Activated CD4-positive, alpha-beta T cell treated with anti-CD3 and anti-CD28 coated beads, Interleukin-2, amount 50 U/mL, for 16 hours (primary cell): Measurements from ENCODE around the gene CHST11.

ENCODE experiments used
- DNase-seq: peaks from one replicate; pipeline ENCODE4 v3.0.0-alpha.2; 2020

CHST11 gene

DNA sequence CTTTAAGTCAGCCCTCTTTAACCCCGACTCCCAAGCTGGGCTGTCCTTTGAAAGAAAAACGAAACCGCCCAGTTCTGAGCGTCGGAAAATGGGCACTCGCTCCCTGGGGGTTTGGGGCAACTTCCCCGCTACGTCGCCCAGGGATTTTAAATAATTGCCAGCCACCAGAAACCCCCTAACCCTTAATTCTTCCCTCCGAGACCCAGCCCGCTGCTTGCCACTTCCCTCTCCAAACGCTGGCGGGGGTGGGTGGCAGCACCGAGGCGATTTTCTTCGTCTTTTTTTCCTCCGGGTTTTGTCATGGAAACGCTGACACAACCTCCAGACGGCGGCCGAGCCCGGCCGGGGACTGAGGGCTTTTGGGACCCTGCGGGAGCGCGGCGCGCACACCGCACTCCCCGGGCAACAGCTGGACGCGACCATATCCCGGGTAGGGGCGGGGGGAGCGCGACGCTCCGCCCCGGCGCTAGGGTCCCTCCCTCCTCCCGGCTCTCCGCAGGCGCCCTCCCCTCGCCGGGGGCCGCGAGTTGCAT, at the start of gene CHST11:
TSS of gene CHST11 (plus strand) at position 532 of the 533 bp plus-strand sequence.
- DNase-seq: peak; percentile 86

DNA sequence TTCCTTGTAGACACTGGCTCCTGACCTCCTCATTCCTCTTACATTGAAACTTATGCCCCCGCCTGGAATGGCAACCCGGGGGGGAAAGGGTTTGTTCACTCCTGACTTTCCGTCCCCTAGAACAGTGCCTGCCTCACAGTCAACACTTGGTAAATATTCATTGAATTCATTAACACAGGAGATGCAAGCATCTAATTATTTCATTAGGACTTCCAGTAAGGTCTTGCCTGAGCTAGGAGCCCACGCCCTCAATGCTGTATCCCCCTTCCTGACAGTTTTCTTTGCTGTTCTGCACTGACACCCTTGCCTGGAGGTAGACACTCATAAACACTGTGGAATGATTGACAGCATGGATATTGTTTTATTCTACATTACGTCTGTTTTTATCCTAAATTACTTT, 49.3 kb upstream of the CHST11 start:
- no peak for DNase-seq

DNA sequence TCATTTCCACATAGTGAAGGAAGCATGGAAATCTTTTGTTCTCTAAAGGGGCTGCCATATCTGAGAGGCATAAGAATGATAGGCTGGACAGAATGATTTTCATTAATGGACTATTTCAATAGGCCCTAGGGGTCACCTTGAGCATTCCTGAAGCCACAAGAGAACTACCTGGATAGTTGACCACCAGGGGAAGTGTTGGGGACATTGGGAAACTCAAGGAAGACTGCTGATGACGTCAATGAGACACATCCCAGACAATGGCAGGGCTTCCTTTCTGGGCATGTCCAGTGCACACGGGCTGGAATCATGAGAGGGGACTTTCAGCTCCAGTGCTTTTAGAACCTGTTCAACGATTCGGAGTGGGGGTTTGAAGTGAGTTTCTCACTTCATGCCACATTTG, 48.8 kb upstream of the CHST11 start:
- no peak for DNase-seq

DNA sequence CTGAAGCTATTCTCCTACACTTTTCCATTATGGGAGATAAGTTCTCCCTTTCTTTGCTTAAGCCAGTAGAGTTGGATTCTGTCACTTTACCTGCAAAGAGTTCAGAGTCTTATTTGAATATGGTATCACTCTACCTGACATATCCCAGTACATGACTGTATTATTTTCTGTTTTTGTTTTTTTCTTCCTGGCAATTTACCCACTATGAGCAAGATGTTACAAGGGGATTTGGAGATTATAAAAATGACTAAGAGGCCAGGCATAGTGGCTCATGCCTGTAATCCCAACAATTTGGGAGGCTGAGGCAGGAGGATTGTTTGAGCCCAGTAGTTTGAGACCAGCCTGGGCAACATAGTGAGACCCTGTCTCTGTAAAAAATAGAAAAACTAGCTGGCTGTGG, 46.4 kb upstream of the CHST11 start:
- DNase-seq: no peak

DNA sequence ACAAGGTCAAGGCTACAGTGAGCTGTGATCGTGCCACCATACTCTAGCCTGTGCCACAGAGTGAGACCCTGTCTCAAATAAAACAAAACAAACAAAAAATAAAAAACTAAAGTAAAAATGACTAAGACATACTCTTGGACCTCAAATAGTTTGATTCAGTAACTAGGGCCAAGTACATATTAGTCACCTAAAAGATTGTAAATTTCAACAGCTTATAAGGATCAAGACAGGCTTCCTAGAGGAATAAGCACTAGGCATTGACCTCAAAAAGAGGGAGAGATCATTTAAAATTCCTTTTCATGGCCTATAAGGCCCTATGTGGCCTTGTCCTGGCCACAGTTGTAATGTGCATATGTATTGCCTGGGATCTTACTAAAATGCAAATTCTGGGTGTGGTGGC, 46.0 kb upstream of the CHST11 start:
- no peak for DNase-seq

DNA sequence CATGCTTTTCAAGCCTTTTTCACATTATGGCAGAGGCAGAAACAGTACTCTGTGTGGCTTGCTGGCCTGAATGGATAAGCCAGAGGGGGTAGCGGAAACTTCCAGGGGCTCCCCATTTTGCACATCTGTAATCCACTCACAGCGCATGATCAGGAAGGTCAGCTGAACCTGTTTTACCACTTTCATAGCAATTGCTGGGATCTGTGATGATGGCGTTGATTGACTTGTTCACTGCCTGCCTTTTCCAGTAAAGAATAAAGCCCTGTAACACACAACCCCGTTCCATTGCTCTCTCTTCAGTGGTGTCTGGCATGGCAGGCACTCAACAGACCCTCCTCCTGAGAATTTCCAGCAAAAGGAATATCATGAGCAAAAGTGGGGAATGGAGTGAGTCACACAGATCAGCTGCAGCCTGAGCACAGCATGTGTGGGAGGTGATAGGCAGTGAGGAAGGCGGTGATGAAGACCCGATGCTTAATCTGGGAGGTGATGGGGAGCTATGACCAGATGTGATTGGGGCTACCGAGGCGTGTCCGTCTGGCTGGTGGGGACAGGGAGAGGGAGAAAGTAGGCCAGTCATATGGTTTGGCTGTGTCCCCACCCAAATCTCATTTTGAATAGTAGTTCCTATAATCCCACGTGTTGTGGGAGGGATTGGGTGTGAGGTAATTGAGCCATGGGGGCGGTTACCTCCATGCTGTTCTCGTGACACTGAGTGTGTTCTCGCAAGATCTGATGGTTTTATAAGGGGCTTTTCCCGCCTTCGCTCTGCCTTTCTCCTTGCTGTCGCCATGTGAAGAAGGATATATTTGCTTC, 44.7 kb upstream of the CHST11 start:
- DNase-seq: no peak

DNA sequence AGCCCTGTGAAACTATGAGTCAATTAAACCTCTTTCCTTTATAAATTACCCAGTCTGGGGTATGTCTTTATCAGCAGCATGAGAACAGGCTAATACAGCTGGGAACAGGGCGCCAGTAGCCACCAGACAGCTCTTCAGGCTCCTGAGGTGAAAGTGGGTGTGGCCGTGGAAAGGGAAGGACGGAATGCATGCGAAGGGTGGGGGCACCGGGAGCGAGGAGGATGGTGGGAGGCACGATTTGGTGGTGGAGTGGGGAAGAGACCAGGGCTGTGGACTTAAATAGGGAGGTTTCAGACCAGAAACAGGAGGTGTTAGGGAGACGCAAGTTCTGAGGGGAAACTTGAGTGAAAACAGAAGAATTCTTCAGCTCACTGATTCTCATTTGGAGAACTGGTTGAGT, 44.1 kb upstream of the CHST11 start:
- no peak for DNase-seq

DNA sequence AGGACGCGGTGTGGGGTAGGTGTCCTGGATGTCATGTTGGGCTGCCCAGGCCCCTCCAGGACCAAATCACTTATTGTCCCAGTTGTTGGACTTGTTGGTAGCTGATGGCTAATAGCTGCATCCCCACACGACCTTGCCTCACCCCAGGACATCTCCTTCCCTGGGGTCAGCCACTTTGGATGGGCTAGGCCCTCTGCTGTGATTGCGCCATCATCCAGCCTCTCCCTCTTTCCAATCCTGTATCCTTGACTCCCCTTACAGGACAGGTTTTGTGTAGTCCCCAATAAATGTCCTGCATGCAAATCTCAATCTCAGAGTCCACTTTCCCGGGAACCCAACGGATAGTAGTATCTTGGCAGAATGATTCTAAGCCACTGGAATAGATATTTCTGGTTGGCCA, 43.4 kb upstream of the CHST11 start:
- DNase-seq: no peak

DNA sequence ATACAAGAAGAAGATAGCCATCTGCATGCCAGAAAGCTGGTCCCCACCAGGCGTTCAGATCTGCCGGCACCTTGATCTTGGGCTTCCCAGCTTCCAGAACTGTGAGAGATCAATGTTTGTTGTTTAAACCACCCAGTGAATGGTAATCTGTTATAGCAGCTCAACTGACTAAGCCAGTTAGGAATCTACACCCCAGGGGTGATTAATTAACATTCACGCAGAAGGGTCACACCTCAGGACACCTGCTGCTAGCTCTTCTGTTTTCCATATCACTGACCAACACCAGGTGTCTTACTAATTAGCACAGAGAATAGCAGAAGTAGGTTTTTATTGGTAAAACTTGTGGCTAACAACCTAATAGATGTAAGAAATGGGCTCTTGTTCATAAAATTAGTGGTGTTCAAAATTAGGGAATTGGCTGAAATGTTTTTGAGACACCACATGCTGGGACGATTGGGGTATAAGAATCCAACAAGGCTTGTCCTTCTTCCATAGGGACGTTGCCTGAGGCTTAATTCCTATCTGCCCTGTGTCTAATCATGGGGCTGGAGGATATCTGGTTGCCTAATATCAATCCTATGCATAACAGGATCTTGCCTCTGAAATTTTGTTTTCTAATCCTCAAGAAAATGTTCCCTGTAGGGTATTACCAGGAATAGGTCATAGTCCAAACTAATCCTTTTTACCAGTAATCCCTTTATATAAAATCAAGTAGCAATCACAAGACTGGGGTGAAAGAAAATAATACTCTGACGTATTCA, 42.0 kb upstream of the CHST11 start:
- DNase-seq: no peak

DNA sequence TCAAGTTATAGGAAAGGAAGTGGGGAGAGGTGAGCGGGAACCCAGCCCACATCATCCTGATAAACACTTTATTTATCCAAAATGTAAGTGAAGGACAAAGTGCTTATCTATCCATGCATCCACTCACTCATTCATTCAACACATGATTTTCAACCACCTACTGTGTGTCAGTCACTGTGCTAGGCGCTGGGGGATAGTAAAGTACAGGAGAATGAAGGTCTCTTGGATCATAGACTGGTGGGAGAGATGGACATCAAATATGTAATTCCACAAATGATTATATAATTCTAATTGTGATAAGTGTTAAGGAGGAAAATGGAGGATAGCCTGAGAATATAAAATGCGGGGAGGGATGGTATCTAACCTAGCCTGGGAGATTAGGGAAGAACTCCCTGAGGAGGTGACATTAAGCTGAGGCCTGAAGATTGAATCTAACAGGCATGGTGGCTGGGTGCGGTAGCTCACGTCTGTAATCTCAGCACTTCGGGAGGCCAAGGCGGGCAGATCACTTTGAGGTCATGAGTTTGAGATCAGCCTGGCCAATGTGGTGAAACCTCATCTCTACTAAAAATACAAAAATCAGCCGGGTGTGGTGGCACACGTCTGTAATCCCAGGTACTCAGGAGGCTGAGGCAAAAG, 41.3 kb upstream of the CHST11 start:
- DNase-seq: no peak

DNA sequence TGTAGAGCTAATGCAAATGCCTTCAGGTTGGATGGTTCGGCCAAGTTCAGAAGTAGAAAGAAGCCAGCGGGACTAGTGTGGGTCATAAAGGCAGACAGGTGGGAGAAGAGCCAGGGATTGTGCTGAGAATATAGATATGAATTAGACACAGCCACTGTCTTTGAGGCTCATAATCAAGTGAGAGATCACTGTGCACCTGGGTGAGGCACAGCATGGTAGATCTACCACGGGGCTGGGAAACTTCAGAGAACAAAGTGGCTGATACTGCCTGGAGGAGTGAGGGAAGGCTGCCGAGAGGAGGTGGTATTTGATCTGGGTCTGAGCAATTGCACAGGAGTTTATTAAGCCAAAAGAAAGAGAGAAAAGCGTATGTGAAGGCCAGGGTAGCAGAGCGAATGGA, 40.6 kb upstream of the CHST11 start:
- no peak for DNase-seq

DNA sequence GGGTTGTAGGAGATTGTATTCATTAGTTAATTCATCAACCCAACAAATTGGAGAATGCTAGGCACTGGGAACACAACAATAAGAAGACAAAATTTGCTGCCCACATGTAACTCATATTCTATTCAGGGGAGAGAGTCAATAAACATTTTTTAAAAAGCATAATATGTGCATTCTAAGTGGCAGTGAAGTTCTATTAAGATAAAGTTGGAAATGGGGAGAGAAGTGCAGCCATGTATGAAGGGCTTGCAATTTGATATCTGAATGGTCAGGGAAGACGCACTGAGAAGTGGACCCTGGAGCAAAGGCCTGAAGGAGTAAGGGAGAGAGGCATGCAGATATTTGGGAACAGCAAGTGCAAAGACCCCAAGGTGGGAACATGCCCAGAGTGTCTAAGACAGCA, 40.2 kb upstream of the CHST11 start:
- DNase-seq: no peak

DNA sequence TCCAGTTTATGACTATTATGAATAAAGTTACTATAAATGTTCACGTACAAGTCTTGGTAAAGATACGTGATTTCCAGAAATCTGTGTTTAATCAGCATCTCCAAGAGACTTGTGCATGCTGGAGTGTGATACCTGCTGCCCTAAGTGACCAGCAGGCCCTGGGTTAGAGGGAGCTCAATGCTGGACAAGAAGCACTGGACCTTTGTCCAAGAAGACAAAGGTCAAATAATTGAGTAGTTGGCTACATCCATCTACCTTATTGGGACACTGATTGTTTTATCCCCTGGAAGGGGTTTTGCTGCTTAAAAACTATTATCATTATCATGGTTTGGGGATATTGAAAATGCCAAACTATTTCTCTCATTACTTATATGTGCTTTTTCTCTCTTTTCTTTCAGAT, 37.0 kb upstream of the CHST11 start:
- no peak for DNase-seq

DNA sequence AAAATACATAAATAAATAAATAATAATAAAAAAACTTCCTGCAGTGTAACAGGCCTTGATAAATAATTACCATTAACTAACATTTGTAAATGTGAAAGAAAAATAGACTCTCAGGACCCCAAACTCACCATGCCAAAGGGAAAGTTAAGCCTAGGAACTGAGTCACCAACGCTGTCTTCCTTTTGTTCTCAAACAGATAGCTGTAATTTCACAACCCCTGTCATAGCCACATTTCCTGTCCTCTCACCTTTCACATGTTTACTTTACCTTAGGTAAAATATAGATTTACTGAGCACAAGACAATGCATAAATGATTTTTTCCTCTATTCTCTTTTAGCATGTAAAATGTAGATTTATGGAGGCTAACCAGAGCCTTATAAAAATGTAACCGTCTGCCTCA, 35.9 kb upstream of the CHST11 start:
- DNase-seq: peak; percentile 64

DNA sequence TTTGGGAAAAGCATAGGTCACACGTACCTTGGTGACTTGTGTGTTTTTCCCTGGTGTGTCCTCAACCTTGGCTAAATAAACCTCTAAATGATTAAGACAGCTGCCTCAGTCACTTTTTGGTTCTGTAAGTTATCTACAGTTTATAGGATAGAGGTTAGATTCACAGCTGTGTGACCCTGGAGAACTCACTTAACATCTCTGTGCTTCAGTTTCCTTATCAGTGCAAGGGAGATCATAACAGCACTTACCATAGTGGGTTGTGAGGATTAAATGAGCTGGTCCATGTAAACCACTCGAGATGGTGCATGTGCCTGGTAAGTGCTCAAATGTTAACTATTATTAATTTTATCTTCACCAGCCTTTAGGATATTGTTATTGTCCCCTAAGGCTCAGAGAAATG, 35.4 kb upstream of the CHST11 start:
- no peak for DNase-seq

DNA sequence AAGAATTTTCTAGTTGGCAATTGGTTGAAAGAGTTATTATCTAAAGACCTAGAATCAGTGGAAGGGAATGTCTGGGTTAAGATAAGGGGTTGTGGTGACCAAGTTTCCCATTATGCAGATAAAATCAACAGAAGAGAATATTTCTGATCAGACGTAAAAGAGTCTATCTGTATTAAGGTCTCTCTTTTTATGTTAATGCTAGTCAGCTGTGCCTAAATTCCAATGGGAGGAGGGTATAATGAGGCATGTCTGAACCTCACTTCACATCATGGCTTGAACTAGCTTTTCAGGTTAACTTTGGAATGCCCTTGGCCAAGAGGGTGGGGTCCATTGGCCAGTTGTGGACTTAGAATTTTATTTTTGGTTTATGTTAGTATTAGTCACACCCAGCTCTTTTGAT, 34.3 kb upstream of the CHST11 start:
- DNase-seq: no peak

DNA sequence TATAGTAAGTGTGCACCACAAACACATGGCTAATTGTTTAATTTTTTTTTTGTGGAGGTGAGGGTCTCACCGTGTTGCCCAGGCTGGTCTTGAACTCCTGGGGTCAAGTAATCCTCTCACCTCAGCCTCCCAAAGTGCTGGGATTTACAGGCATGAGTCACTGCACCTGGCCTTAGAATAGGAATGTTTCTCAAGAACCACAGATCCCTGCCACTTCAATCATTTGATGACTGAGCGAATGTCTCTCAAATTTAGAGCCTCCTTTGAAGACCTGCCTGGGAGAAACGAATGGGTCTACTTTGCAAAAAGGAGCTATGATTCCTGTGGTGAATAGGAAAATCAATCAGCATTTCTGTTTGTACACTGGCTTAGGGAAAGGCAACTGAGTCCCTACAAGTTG, 33.5 kb upstream of the CHST11 start:
- no peak for DNase-seq

DNA sequence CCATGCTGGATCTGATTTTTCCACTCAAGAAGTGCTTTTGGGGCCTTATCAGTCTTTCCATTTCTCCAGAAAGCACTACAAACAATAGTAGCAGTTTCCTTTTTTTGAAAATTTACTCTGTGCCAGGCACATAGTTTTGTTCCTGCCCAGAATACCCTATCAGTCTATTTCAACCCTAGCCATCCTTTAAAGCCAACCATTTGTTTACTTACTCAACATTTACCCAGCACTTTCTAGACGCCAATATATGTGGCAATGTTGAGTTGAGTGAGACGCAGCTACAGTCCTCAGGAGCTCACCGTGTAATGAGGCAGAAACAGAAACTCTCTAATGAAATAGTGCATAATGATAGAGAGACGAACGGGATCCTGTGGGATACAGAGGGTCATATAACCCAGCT, 32.9 kb upstream of the CHST11 start:
- DNase-seq: no peak

DNA sequence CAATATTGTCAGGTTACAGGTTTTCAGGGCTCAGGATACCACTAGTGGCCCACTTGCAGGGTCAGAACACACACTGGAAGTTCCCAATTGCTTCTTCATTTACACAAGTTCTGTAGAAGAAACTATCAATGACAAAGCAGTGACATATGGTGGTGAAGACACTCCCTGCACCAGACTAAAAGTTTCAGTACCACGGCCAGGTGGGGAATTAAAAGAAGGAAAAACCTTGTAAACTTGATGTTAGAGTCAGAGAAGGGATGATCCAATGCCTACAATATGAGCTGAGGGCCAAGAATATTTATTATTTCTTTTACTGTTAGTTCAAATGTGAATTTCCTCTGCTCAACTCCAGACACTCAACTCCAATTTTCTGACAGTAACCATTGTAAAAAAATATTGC, 31.8 kb upstream of the CHST11 start:
- no peak for DNase-seq

DNA sequence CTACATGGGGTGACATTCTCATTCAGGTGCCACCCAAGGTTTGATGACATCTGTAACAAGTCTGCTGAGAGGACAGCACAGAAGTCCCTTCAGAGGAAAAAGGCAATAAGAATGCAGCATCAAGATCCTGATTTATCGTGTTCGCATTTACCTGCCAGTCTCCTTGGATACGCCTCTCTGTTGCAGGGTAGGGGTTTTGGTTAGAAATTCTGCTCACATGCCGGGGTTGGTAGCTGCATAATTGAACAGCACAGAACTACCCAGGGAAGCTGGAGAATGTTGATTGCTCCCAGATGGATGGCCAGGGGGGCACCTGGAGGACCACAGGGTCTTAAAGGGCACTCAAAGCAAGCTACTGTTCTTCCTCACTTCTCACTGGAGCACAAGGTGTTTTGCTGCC, 31.1 kb upstream of the CHST11 start:
- no peak for DNase-seq

DNA sequence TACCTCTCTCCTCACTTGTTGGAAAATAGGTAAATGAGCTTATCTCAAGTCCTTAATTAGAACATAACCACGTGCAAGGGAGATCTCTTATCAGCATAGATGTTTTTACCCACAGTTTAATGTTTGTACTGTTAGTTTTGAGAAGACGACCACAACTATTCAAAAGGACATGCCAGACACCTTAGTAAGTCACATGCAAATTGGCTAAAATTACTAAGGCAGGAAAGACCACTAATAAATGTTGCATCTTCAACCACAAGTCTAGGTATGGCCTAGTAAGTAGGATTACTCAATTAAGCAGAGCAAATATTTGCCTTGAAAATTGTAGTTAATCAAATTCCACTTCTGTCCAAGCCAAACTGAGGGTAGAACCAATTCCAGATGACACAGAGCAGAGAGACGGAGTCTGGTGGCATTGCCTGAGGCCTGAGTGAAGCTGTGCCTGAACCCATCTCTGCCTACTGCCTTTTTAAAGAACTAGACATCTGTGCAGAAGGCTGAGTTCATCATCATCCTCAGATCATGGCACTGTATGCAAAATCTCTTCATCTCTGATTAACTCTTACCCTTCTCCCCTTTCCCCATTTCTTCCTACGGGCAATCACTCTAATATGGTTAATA, 29.7 kb upstream of the CHST11 start:
- peak; percentile 17 for DNase-seq

DNA sequence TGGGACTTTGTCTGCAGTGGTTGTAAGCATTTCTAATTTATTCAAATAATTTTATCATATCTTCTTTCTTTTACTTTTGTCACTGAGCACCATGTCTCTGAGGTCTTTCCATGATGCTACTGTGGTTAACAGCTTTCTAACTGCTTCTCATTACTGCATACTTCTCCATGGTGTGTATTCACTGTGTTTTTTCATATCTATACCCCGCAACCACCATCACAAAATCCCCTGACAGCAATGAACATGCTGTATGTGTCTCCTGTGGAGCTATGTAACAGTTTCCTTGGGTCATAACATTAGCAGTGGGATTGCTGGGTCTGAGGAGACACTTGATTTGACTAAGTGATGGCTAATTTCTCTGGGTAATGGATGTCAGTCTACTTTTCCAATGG, 29.2 kb upstream of the CHST11 start:
- DNase-seq: peak; percentile 52

DNA sequence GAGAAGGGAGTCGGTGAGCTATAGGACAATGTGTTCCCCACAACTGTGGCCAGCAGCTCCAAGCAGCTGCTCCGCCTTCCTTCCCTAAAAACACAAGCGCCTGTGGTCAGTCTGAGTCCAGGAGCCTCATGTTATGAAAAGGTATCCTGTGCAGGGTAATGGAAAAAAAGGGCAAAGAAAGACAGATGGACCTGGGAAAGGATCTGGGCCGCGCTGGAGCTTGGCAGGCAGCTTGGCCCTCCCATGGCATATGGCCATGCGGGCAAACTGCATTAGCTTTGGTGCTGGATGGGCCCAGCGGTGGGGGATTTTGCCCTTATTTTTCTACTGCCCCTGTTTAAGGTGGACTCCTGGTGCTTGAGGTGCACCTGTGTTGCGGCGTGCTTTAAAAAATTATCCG, 23.7 kb upstream of the CHST11 start:
- no peak for DNase-seq
